Measurements from ENCODE around the gene KLF15.

GRCh38 chr3:126338790-126339288 is 18.4 kb downstream of the KLF15 start:
- TF ChIP-seq EZH2 (IDR thresholded peaks at IDR 0.05; ENCODE audit: borderline replicate concordance, low read depth, low read length) (no peak), CTCF (IDR thresholded peaks at IDR 0.05 in 2 of 3, conservative IDR thresholded peaks at IDR 0.05 in 1 of 3; ENCODE audit: insufficient read depth in 2 of 3, low read depth in 1 of 3, low read length in 3 of 3) (no peak), RUNX1 (IDR thresholded peaks at IDR 0.05; ENCODE audit: low read depth) (no peak), MXI1 (IDR thresholded peaks at IDR 0.05; ENCODE audit: low read depth, low read length) (no peak), USF2 (CRISPR knock-in tag; IDR thresholded peaks at IDR 0.05) (no peak), SMARCA4 (IDR thresholded peaks at IDR 0.05) (no peak), ZNF431 (CRISPR knock-in tag; IDR thresholded peaks at IDR 0.05) (no peak), GATAD2A (IDR thresholded peaks at IDR 0.05) (no peak), FOXA1 (IDR thresholded peaks at IDR 0.05; ENCODE audit: borderline replicate concordance) (no peak), NFYB (IDR thresholded peaks at IDR 0.05; ENCODE audit: extremely low read depth, insufficient read length) (no peak), ZNF24 (IDR thresholded peaks at IDR 0.05) (no peak), POLR2AphosphoS5 (IDR thresholded peaks at IDR 0.05; ENCODE audit: control insufficient read depth, insufficient read depth, low read depth, low read length) (no peak), RAD21 (CRISPR knock-in tag; conservative IDR thresholded peaks at IDR 0.05 in 1 of 2, IDR thresholded peaks at IDR 0.05 in 1 of 2) (no peak), KDM4B (IDR thresholded peaks at IDR 0.05; ENCODE audit: borderline replicate concordance in 2 of 2, low read depth in 1 of 2) (no peak)
